Measurements from ENCODE around the gene CTNNBIP1. TPM values are rescaled to one million over a fixed set of nuclear protein-coding genes. Genes with fewer than 3 reads are reported as not detected.

Gene CTNNBIP1
- total RNA-seq, 1 experiment from 2014 or later, result 14.6 TPM

DNA sequence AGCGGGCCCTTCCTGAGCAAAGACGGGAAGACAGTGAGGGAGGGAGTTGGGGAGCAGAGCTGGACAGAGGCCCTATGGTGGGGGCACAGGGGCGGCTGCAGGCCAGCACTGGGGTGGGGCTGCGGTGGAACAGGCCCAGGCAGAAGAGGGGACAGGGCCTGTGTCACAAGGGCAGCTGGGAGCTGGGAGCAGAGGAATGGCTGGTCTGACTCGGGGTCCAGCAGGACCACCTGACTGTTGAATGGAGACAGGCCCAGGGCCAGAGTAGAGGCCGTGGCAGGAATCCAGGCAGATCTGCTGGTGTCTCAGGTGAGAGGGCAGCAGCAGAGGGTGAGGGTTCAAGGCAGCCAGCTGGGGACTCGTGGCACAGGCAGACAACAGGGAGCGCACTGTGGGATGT is 25.3 kb downstream of the CTNNBIP1 start:
- Histone ChIP-seq H3K36me3 (ENCODE audit: insufficient read depth, low read length, poor library complexity, severe bottlenecking) (no peaks in the 10 kb centered on the region), H3K27me3 (replicated peaks; ENCODE audit: insufficient read depth, low read depth, low read length, poor library complexity) (no peaks in the 10 kb centered on the region), H3K27ac (ENCODE audit: low read depth, low read length, poor library complexity, severe bottlenecking) (no peak overlapping the region), H3K4me1 (ENCODE audit: insufficient read depth, low read length, poor library complexity, severe bottlenecking) (peaks cover 21% of the 10 kb centered on the region), H3K9me3 (ENCODE audit: low read depth, low read length, poor library complexity, severe bottlenecking) (no peaks in the 10 kb centered on the region), H3K4me3 (ENCODE audit: low read depth, low read length, poor library complexity, severe bottlenecking) (no peak overlapping the region)
- no peak for TF ChIP-seq CTCF (conservative IDR thresholded peaks at IDR 0.05; ENCODE audit: low read depth, low read length)
- no peak for DNase-seq (ENCODE audit: low spot score)
- POLR2A ChIA-PET (ENCODE audit: low non-redundant PET), result no interaction called here
- intact Hi-C loops (cut with micrococcal nuclease; ENCODE audit: unreplicated experiment), result no loop called here
- no TSS peak for BruUV-seq (replicated peaks)
- CTCF ChIA-PET, result no interaction called here

- POLR2A ChIA-PET (ENCODE audit: low non-redundant PET), result no interaction called here
- CTCF ChIA-PET, result no interaction called here
- H3K27me3 ChIP-seq (replicated peaks; ENCODE audit: insufficient read depth, low read depth, low read length, poor library complexity), result no peaks in the 10 kb centered on the region
- intact Hi-C loops (cut with micrococcal nuclease; ENCODE audit: unreplicated experiment), result no loop called here
- H3K4me3 ChIP-seq (ENCODE audit: low read depth, low read length, poor library complexity, severe bottlenecking), result no peak overlapping the region
- DNase-seq (ENCODE audit: low spot score), result no peak
- H3K9me3 ChIP-seq (ENCODE audit: low read depth, low read length, poor library complexity, severe bottlenecking), result no peaks in the 10 kb centered on the region
- peaks cover 11% of the 10 kb centered on the region for H3K4me1 ChIP-seq (ENCODE audit: insufficient read depth, low read length, poor library complexity, severe bottlenecking)
- no peak overlapping the region for H3K27ac ChIP-seq (ENCODE audit: low read depth, low read length, poor library complexity, severe bottlenecking)
- H3K36me3 ChIP-seq (ENCODE audit: insufficient read depth, low read length, poor library complexity, severe bottlenecking), result no peaks in the 10 kb centered on the region
- BruUV-seq (replicated peaks), result no TSS peak
- no peak for TF ChIP-seq EZH2 (IDR thresholded peaks at IDR 0.05; ENCODE audit: borderline replicate concordance, low read depth, low read length, poor library complexity, severe bottlenecking)
- no peak for TF ChIP-seq CTCF (conservative IDR thresholded peaks at IDR 0.05; ENCODE audit: low read depth, low read length)
Measured at GRCh38 chr1:9883585-9884449, 26.3 kb downstream of the CTNNBIP1 start.

DNA sequence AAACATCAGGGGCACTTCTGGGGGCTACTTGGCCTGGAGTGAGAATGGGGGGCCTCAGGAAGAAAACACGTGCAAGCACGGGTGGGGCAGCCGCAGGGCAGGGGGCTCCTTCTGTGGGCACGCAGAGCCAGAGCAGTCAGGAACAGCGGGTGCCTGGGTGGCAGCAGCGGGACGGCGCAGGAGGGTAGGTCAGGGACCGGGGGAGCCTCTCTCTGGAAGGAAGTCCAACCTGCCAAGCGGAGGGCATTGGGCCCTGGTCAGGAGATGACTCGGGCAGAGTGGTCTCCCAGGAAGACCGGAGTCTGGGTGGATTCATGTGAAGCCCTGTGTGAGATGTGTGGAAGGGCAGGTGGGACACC is 27.1 kb downstream of the CTNNBIP1 start:
- H3K36me3 ChIP-seq (ENCODE audit: insufficient read depth, low read length, poor library complexity, severe bottlenecking), result no peaks in the 10 kb centered on the region
- ChIA-PET CTCF (no interaction called here), POLR2A (ENCODE audit: low non-redundant PET) (no interaction called here)
- TF ChIP-seq CTCF (conservative IDR thresholded peaks at IDR 0.05; ENCODE audit: low read depth, low read length) (no peak), EZH2 (IDR thresholded peaks at IDR 0.05; ENCODE audit: borderline replicate concordance, low read depth, low read length, poor library complexity, severe bottlenecking) (no peak)
- no peak for DNase-seq (ENCODE audit: low spot score)
- no peak overlapping the region for H3K4me3 ChIP-seq (ENCODE audit: low read depth, low read length, poor library complexity, severe bottlenecking)
- BruUV-seq (replicated peaks), result no TSS peak
- H3K9me3 ChIP-seq (ENCODE audit: low read depth, low read length, poor library complexity, severe bottlenecking), result no peaks in the 10 kb centered on the region
- H3K4me1 ChIP-seq (ENCODE audit: insufficient read depth, low read length, poor library complexity, severe bottlenecking), result peaks cover 9% of the 10 kb centered on the region
- H3K27ac ChIP-seq (ENCODE audit: low read depth, low read length, poor library complexity, severe bottlenecking), result no peak overlapping the region
- intact Hi-C loops (cut with micrococcal nuclease; ENCODE audit: unreplicated experiment), result no loop called here
- no peaks in the 10 kb centered on the region for H3K27me3 ChIP-seq (replicated peaks; ENCODE audit: insufficient read depth, low read depth, low read length, poor library complexity)

Data from A673 (cell line).